Activated CD4-positive, CD25-positive, alpha-beta regulatory T cell treated with anti-CD3 and anti-CD28 coated beads, Interleukin-2, amount 50 U/mL, for 16 hours (primary cell): Measurements from ENCODE around the gene MYH2.
"Not testable (repeated sequence)": the region's sequence is repeated elsewhere in the genome, so short reads cannot be mapped to it uniquely, and the experiment has no call there.

ENCODE experiments used
- DNase-seq: peaks from one replicate; pipeline ENCODE4 v3.0.0-alpha.2; 2020; ENCODE audit warnings: low read depth, low spot score

MYH2 gene

GRCh38 chr17:10549096-10549842, at the start of gene MYH2:
Gene MYH2, minus strand, starts transcription at chr17:10549658. Its CDS starts 1,738 bp downstream, at chr17:10547920.
- DNase-seq: no peak

GRCh38 chr17:10598621-10599020, 49.2 kb upstream of the MYH2 start:
- no peak for DNase-seq

GRCh38 chr17:10589553-10590145, 40.2 kb upstream of the MYH2 start:
- no peak for DNase-seq

DNA sequence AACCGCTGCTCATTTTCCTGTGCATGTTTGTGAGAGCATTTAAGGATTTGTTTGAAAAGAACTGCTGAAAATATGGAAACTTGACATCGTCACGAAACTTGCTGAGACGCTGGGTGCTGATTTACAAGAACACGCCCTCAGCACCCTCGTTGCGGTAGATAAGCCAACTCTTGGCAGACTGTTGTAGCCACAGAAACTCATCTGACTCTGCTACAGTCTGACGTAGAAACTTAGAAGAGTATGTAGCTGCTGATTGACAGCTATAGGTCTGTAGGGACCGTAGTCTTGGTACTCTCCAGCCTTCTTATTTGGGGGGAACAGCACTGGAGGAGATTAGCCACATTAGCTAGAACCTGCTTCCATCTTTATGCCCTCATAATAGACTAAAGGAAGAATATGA, 36.1 kb upstream of the MYH2 start:
- DNase-seq: no peak

GRCh38 chr17:10583834-10584233, 34.4 kb upstream of the MYH2 start:
- no peak for DNase-seq

- no peak for DNase-seq
Observed at GRCh38 chr17:10579270-10579669, 29.8 kb upstream of the MYH2 start.

- DNase-seq: no peak
Observed at GRCh38 chr17:10574324-10574723, 24.9 kb upstream of the MYH2 start.

- no peak for DNase-seq
Observed at GRCh38 chr17:10563991-10564660, 14.7 kb upstream of the MYH2 start.

DNA sequence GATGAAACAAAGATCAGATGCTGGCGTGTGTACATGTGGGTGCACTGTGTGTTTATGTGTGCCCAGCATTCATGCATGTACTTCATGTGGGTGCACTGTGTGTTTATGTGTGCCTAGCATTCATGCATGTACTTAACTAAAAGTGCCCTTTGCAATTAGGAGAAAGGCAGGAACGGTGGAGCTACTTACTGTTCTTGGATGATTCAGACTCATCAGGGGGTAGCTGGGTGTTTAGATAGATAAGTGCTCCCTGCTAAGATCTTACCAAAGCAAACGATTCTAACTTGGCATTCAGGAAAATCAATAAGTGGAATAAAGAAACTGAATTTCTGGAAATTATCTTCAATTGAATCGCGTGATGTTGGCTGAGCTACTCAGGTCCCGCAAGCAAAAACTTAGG, 8.6 kb upstream of the MYH2 start:
- DNase-seq: no peak

GRCh38 chr17:10557422-10557821, 8.0 kb upstream of the MYH2 start:
- no peak for DNase-seq

DNA sequence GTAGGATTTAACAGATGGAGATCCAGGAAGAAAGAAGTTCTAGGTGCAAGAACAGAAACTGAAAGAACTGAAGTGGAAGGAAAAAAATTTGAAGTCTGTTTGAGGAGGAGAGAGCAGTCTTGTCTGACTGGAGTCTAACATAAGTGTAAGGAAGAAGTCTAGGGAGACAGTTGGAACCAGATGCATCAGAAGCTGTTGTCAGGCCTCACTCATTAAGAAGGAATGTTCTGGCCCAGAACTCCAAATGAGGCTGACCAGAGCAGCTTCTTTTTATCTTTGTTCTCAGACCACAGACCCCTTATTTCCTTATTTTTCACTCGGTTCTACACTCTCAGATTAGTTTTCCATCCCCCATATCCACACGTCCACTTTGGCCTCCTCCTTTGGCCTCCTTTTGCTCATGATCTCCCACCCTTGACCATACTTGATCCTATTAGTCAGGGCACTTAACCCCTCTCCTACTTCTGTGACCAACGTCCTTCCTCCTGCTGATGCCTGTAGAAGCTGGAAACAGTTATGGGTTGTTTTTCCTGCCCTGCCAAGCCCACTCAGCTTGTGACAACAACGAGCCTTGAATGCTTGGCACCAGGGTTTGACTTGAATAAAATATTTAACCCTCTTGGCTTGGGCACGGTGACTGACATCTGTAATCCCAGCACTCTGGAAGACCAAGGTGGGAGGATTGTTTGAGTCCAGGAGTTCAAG, 7.0 kb upstream of the MYH2 start:
- no peak for DNase-seq

GRCh38 chr17:10550014-10550413, 556 bp upstream of the MYH2 start:
- DNase-seq: no peak

GRCh38 chr17:10547351-10547750, 2.1 kb downstream of the MYH2 start:
- DNase-seq: no peak

- not testable (repeated sequence) for DNase-seq
Observed at GRCh38 chr17:10543486-10543885, 6.0 kb downstream of the MYH2 start.

DNA sequence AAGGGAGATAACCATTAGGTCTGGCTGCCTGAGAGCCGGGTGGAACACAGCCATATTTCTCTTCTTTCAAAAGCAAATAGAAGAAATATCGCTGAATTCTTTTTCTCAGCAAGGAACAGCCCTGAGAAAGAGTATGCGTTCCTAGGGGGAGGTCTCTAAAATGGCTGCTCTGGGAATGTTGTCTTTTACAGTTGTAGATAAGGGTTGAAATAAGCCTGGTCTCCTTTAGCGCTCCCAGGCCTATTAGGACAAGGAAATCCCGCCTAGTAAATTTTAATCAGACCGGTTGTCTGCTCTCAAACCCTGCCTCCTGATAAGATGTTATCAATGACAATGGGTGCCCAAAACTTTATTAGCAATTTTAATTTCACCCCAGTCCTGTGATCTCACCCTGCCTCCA, 8.3 kb downstream of the MYH2 start:
- not testable (repeated sequence) for DNase-seq

DNA sequence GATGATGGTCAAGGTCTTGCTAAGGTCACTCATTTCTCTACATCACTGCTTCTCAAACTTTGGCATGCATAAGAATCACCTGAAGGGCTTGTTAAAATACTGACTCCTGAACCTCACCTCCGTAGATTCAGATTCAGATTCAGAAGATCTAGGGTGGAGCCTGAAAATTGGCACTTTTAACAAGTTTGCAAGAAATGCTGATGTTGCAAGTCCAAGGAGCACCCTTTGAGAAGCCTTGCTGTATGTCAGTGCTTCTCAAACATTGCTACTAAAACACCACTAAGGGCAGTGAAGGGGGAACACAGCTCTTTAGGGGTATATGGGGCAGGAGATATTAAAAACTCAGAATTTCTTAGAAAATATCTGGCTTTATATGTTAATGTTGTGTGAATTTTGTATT, 17.4 kb downstream of the MYH2 start:
- no peak for DNase-seq

GRCh38 chr17:10527419-10527818, 22.0 kb downstream of the MYH2 start:
- no peak for DNase-seq

GRCh38 chr17:10526517-10526916, 22.9 kb downstream of the MYH2 start:
- no peak for DNase-seq

DNA sequence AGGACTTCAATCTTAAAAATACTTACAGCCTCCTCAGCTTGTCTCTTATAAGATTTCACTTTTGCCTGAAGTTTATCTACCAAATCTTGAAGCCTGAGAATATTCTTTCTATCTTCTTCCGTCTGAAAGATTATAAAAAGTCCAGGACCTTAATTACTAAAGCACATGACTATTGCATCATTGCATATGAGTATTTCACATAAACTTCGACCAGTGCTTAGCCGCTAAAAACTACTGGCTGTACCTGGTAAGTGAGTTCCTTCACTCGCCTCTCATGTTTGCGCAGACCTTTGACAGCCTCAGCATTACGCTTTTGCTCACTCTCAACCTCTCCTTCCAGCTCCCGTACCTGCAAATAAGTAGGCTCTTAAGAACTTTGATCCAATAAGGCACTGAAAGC, 26.4 kb downstream of the MYH2 start:
- DNase-seq: no peak

- DNase-seq: no peak
Observed at GRCh38 chr17:10521949-10522348, 27.5 kb downstream of the MYH2 start.

- DNase-seq: no peak
Observed at GRCh38 chr17:10518271-10519037, 31.0 kb downstream of the MYH2 start, which contains the start of gene MYH1. Gene MYH1, minus strand, starts transcription at chr17:10518542. Its CDS starts 1,900 bp downstream, at chr17:10516642.
